Renal pelvis (tissue), 4 donors: ENCODE results near the gene UNC13D. TPM values are rescaled to one million over a fixed set of nuclear protein-coding genes. Genes with fewer than 3 reads are reported as not detected.

Experiments
- DNase-seq: peaks from one replicate; pipeline ENCODE4 v3.0.0-alpha.2; 2013
- polyA plus RNA-seq, 3 donors: library from polyadenylated mRNA; unstranded; fragments of 120-200 nt; gene quantifications; one replicate each; pipeline ENCODE4 v1.2.1, GENCODE V29; 2013; ENCODE audit not compliant: insufficient read length in 3 of 3

Gene UNC13D
- polyA plus RNA-seq, 3 donors: 4.8 to 6.6 (median 6.3) TPM

- no peak for DNase-seq
Observed at GRCh38 chr17:75834928-75835653, 9.1 kb downstream of the UNC13D start.

- no peak for DNase-seq
Observed at GRCh38 chr17:75834279-75834920, 9.8 kb downstream of the UNC13D start.

- no peak for DNase-seq
Observed at GRCh38 chr17:75832652-75833400, 11.4 kb downstream of the UNC13D start.

GRCh38 chr17:75832164-75832651, 12.0 kb downstream of the UNC13D start:
- no peak for DNase-seq

- DNase-seq: no peak
Observed at GRCh38 chr17:75831032-75831571, 13.1 kb downstream of the UNC13D start.

- no peak for DNase-seq
Observed at GRCh38 chr17:75830164-75831031, 13.8 kb downstream of the UNC13D start.

GRCh38 chr17:75829747-75830146, 14.5 kb downstream of the UNC13D start:
- DNase-seq: no peak

- DNase-seq: no peak
Observed at GRCh38 chr17:75828741-75829140, 15.5 kb downstream of the UNC13D start.

- DNase-seq: no peak
Observed at GRCh38 chr17:75828076-75828400, 16.2 kb downstream of the UNC13D start.

- DNase-seq: peak; percentile 54
Observed at GRCh38 chr17:75827308-75828075, 16.7 kb downstream of the UNC13D start.

GRCh38 chr17:75826561-75827307, 17.5 kb downstream of the UNC13D start:
- DNase-seq: no peak

GRCh38 chr17:75825748-75826370, 18.3 kb downstream of the UNC13D start:
- no peak for DNase-seq

GRCh38 chr17:75825149-75825552, 19.1 kb downstream of the UNC13D start:
- no peak for DNase-seq

- DNase-seq: no peak
Observed at GRCh38 chr17:75824666-75825065, 19.5 kb downstream of the UNC13D start.

- no peak for DNase-seq
Observed at GRCh38 chr17:75824050-75824552, 20.1 kb downstream of the UNC13D start.

GRCh38 chr17:75823257-75824041, 20.8 kb downstream of the UNC13D start:
- no peak for DNase-seq

- no peak for DNase-seq
Observed at GRCh38 chr17:75822800-75823166, 21.4 kb downstream of the UNC13D start.

- no peak for DNase-seq
Observed at GRCh38 chr17:75822119-75822799, 21.9 kb downstream of the UNC13D start.
